DMS53 treated with DMSO at 0.1 percent for 48 hours (cell line): Measurements from ENCODE around the gene ARHGAP10.
A peak's percentile ranks its signal among the peaks of the same experiment; 100 is the strongest.

Source experiments
- DNase-seq: peaks from one replicate; lab custom pipeline; 2025; ENCODE audit not compliant: unreplicated experiment; lab: John Stamatoyannopoulos, UW

The ARHGAP10 gene

DNA sequence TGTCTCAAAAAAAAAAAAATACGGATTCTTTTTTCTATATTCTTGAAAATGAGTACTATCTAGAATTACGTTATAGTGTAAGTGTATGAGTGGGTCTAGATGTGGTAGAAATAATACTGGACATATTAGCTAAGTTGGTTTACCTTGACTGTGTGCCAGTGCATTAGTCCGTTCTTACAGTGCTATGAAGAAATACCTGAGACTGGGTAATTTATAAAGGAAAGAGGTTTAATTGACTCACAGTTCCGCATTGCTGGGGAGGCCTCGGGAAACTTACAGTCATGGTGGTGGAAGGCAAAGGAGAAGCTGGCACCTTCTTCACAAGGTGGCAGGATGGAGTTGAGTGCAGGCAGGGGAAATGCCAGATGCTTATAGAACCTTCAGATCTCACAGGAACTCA lies 92.4 kb downstream of the ARHGAP10 start:
- no peak for DNase-seq

- no peak for DNase-seq
Observed at GRCh38 chr4:147824884-147825283, 93.0 kb downstream of the ARHGAP10 start.

DNA sequence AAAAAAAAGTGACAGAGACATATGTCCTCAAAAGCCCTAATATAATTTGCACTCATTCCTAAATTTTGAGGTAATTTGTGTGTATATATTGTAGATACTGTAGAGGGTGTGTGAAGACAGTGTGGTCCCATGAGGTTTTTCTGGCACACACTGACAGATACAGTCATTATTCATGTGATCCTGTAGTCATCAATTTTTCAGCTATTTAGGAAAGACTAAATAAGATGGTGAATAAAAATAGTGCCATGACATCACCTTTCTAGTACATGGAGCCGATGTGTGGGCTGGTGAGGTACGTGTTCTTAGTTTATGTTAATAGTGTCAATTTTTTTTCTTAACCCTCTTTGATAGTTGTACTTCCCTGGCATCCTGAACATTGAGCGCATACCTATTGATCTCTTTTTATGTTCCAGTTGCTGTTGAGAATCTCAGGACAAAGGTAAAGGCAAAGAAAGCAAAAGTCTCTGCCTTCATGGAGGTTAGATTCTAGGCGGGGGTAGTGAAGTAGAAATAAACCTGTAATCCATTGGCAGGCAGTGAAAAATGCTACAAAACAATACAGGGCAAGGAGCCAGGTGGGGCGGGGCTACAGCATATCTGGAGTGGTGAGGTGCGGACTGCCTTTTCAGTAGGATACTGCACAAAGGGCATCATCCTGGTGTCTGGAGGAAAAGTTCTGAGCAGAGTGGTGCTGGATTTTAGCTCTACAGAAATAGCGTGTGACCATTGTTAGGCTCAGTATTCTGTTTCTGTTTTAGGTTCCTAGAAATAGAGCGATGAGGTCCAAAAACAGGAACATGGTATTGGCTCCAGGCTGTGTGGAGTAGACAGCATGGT lies 93.8 kb downstream of the ARHGAP10 start:
- DNase-seq: no peak

DNA sequence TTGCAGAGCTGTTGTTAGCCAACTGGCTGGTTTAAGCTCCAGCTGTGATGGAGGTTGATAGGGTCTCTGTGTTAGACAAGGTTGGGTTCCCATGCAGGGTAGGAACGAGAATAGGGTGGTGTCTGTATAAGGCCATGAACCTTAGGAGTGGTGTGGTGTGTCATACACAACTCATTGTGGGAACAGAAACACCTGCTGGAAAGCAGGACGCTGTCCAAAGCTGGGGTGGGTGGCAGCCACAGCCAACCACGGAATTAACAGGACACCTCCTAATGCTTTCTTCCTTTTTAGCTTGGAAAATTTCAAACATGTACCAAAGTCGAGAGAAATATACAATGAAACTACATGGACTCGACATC lies 94.4 kb downstream of the ARHGAP10 start:
- DNase-seq: no peak

DNA sequence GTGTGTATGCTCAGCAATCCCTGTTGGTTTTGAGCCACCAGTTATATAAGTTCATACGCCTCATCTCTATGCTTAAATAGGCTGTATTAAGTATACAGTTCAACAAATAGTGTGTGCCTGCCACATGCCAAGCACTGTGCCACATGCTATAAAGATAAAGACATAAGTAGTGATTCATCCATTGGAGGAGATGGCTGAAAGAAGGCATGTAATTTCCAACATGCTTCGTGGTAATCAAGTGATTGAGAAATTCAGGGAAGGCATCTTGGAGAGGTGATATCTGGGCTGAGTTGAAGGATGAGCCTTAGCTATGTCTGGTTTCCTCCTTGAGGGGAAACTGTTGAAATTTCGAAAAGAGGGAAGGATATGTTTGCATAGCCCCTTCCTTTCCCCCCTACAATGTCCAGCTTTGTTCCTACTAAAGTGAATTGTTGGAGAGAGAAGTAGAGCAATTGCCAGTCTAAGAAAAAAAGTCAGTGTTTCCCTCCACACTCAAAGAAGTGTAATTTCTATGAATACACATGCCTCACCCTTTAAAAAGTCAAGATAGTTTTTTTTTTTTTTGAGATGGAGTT lies 96.5 kb downstream of the ARHGAP10 start:
- DNase-seq: no peak

GRCh38 chr4:147829401-147830101 lies 97.7 kb downstream of the ARHGAP10 start:
- DNase-seq: no peak

DNA sequence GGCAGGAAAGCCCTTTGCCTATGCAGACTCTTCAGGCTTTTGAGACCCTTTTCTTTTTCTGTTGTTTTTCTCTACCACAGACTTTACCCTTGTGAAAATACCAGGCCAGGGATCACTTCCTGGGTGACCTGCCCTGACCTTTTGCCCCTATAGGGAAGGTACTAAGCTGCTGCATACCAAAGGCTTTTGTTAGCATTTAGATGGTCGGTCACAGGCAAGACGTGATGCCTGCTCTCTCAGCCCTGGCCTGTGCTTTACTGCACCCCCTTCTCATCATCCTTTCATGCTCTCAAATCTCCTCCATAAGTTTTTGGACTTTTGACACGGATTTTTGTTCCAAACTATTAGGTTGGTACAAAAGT lies 98.2 kb downstream of the ARHGAP10 start:
- DNase-seq: no peak

- DNase-seq: no peak
Observed at GRCh38 chr4:147830987-147831386, 99.1 kb downstream of the ARHGAP10 start.

GRCh38 chr4:147831551-147832171 lies 99.8 kb downstream of the ARHGAP10 start:
- peak; percentile 33 for DNase-seq

DNA sequence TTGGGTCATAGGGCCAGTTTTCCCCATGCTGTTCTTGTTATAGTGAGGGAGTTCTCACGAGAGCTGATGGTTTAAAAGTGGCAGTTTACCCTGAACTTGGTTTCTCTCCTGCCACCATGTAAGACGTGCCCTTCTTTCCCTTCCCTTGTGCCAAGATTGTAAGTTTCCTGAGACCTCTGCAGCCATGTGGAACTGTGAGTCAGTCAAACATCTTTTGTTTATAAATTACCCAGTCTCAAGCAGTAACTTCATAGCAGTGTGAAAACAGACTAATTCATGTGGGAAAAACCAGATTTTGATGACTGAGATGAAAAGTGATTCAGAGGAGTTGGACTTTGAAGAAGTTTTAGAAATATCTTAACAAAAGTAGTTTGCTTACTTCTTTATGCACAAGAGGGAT lies 101.4 kb downstream of the ARHGAP10 start:
- no peak for DNase-seq

- no peak for DNase-seq
Observed at GRCh38 chr4:147833741-147834140, 101.9 kb downstream of the ARHGAP10 start.

DNA sequence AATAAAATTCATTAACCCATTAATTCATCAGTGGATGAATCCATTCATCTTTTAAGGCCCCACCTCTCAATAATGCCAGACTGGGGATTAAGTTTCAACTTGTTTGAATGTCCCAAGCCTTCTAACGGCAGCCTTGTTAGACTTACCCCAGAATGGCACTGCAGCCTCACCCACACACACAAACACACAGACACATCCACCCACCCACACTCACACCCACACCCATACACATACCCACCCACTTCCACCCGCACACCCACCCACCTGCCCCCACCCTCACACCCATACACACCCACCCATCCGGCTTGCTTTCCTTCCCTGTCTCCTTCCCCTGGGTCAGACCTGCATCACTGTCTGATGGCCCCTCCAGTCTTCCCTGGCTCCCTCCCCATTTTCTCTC lies 102.6 kb downstream of the ARHGAP10 start:
- DNase-seq: no peak

- DNase-seq: no peak
Observed at GRCh38 chr4:147836807-147837206, 104.9 kb downstream of the ARHGAP10 start.

DNA sequence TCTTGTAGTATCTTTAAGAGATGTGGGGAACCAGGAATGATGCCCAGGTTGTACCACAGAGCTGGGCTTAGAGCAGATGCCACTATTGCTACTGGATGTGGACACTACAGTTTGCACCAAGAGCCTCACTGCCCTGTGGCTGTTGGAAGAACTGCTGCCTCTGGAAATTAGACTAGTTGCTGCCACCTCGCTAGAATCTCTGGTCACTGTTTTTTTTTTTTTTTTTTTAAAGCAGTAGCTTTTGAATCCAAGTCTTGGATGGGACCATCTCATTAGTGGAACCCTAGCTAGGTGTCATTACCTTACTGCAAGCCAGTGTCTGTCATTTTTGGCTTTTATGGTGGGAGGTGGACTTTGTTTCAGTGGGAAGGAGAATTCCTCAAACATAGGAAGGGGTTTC lies 105.5 kb downstream of the ARHGAP10 start:
- no peak for DNase-seq

DNA sequence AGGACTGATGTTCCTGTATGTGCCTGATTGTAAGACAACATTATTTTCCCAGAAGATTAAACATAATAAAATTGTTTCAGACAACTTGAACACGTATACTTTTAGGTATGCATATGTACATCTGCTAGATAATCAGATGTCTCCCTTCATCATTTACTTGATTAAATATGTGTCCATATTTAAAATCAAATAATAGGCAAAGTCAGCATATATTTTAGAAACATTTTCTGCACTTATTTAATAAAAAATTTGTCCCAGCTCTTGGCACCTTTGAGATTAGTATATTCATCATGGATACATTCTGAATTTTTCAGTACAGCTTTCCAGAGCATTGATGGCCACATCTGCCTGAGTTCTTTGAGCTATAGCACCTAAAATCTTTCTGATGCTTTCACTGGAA lies 106.0 kb downstream of the ARHGAP10 start:
- DNase-seq: no peak

DNA sequence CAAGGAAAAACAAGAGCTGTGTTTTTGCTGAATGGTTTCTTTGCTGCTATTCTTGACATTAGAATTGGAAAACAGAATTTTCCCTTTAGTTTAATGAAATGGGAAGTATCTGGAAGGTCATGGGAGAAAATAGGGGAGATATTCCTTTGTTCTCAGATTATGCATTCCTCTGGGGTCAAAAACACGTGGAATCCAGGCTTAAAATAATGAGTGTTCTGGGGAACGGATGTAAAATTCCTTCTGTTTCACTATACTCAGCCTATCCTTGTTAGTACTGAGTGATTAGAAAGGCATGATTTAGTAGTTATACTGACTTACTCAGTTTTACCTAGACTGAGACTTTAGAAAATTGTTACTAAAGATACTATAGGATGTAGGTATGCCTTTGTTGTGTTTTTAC lies 107.3 kb downstream of the ARHGAP10 start:
- DNase-seq: no peak

- DNase-seq: no peak
Observed at GRCh38 chr4:147839663-147840062, 107.8 kb downstream of the ARHGAP10 start.

- DNase-seq: no peak
Observed at GRCh38 chr4:147840838-147841738, 109.2 kb downstream of the ARHGAP10 start.

GRCh38 chr4:147842573-147842972 lies 110.7 kb downstream of the ARHGAP10 start:
- no peak for DNase-seq

DNA sequence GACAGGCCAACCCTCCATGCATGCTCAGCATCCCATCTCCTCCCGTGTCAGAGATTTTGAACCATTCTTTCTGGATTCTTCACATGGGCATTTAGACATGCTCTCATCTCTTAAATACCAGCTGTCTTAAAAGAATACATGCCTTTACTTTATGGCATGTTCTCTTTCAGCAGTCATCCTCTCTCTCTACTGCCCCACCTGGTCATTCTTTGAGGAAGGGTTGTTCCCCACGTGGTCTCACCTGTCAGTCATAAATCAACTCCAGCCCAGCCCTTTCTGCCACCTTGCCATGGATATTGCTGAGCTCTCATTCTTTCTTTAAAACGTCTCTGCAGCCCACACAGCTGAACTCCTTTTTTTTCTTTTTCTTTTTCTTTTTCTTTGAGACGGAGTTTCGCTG lies 111.3 kb downstream of the ARHGAP10 start:
- peak; percentile 28 for DNase-seq

DNA sequence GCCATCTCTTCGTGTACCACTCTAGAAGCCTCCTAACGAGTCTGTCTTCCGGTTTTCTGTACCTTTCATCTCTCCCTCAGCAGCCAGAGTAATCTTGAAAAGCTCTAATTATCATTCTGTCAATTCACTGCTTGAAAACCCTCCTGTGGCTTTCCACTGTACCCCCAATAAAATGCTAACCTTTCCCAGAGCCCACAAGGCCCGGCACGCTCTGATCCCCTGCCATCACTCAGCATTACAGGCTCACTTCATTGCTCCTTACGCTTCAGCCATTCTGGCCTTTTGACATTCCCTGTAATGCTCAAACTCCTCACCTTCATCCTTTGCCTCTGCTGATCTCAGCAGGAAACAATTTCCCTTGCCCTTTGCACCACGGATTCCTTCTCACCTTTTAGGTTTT lies 112.9 kb downstream of the ARHGAP10 start:
- DNase-seq: no peak
